RCC 7860 (cell line): ENCODE results near the gene PTPN7.
A peak's percentile ranks its signal among the peaks of the same experiment; 100 is the strongest.
"Not testable (repeated sequence)": the region's sequence is repeated elsewhere in the genome, so short reads cannot be mapped to it uniquely, and the experiment has no call there.

ENCODE experiments used
- DNase-seq: peaks from one replicate; pipeline ENCODE4 v3.0.0-alpha.2; 2015; ENCODE audit warnings: low spot score
- FAIRE-seq: peaks from 2 replicates; lab custom pipeline; 2012; peaks lifted over from hg19 to GRCh38; lab: Jason Lieb, UNC

Gene PTPN7

DNA sequence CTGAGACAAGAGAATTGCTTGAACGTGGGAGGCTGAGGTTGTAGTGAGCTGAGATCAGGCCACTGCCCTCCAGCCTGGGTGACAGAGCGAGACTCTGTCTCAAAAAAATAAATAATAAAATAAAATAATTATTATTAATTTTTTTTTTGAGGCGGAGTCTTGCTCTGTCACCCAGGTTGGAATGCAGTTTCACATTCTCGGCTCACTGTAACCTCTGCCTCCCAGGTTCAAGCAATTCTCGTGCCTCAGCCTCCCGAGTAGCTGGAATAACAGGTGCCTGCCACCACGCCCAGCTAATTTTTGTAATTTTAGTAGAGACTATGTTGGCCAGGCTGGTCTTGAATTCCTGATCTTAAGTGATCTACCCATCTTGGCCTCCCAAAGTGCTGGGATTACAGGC is 48.8 kb downstream of the PTPN7 start:
- not testable (repeated sequence) for DNase-seq, FAIRE-seq

GRCh38 chr1:202110977-202111376 is 49.4 kb downstream of the PTPN7 start:
- no peak for FAIRE-seq
- no peak for DNase-seq

GRCh38 chr1:202107801-202108731 is 52.3 kb downstream of the PTPN7 start:
- DNase-seq (peak; percentile 78), FAIRE-seq (peak; percentile 81)

GRCh38 chr1:202107321-202107761 is 53.1 kb downstream of the PTPN7 start:
- DNase-seq (peak; percentile 65), FAIRE-seq (peak; percentile 53)

DNA sequence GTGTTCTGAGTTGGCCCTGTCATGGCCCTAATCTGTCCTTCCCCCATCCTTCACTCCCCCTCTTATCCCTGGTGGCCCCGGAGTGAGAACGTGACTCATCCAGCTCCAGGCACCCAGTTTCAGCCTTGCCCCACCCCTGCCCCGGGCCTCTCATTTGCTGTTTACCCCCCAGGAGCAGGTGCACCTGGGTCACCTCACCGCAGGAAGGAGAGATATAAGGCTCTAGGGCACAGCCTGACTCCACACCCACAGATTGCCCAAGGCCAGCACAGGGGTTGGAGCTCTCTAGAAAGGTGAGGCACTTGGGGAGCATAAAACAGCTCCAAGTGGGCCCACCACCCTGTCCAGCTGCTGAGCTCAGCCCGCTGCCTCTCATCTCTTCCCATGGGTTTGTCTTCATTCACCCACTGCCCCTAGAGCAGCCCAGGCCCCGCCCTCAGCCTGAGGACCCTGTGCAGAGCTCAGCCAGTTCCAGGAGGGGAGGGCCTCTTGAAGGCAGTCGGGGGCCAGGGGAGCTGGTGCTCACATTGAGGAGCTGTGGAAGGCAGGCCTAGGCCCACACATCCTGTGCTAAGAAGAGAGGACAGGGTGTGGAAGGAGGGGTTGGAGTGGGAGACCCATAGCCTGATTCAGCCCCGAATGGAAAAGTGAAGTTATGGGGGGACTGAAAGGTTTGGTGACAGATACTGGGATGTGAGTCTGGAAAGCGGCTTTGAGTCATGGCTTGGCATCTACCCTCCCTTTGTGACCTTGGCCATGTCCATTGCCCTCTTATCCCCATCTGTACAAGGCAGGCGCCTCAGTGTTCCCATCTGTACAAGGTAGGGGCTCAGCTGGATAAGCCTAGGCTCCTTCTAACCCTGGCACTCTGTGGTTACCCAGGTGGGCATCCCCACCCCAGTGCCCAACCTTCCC is 53.8 kb downstream of the PTPN7 start:
- FAIRE-seq = no peak

GRCh38 chr1:202105571-202106339 is 54.6 kb downstream of the PTPN7 start:
- FAIRE-seq (peak; percentile 53), DNase-seq (peak; percentile 77)

More for the DNA sequence above, 53.8 kb downstream of the PTPN7 start:
- peak; percentile 16 for DNase-seq

GRCh38 chr1:202104073-202104472 is 56.3 kb downstream of the PTPN7 start:
- DNase-seq = no peak
- FAIRE-seq = no peak

DNA sequence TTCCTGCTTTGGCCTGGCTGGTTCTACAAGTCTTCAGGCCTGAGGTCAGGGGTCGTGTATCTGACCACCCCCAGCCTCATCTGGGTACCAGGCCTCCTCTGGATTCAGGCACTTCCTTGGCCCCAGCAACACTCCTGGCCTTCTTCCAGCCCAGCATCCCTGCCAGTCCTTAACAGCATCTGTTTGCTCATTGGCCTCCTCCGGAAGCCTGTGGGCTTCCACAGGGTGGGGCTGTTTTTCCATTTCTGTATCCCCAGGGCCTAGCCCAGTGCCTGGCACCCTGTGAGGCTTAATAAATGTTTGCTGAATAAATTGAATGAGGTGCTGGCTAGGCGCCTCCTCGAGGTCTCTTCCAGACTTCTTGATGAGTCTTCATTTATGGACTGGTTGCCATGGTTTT is 59.2 kb downstream of the PTPN7 start:
- DNase-seq = no peak
- no peak for FAIRE-seq
